Measurements from ENCODE around the gene KBTBD2. TPM values are rescaled to one million over a fixed set of nuclear protein-coding genes. Genes with fewer than 3 reads are reported as not detected.
"Not testable (repeated sequence)": the region's sequence is repeated elsewhere in the genome, so short reads cannot be mapped to it uniquely, and the experiment has no call there.

Gene KBTBD2
- polyA plus RNA-seq, 1 donor from 2014 or later: 21.0 TPM

DNA sequence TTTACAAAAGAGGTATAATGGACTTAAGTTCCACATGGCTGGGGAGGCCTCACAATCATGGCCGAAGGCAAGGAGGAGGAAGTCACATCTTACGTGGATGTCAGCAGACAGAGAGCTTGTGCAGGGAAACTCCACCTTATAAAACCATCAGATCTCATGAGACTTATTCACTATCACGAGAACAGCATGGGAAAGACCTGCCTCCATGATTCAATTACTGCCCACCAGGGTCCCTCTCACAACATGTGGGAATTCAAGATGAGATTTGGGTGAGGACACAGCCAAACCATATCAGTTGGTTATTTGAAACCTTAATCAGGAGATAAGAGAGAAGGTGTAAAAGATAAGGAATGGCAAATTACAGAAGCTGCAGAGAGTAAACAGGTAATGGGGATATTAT, 40.9 kb downstream of the KBTBD2 start:
- not testable (repeated sequence) for H3K27ac Mint-ChIP-seq, H3K9me3 Mint-ChIP-seq, H3K36me3 Mint-ChIP-seq, H3K4me1 Mint-ChIP-seq, H3K4me3 Mint-ChIP-seq
- H3K27me3 Mint-ChIP-seq: peaks cover 23% of the 10 kb centered on the region

DNA sequence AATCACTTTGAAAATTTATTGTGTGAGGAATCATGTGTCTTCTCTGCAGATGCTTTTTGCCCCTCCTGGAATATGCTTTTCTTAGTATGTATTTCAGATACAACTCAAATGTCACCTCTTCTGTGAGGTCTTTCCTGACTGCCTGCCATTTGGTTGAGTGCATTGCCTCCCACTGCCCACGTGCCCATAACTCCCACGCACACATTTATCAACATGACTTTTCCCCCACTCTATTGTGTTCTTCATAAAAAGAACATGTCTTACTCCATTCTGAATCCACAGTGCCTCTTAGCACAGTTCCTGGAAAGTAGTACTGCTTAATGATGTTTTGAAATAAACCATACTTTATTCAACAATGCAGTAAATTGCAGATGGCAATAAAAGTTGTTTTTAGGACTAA, 42.9 kb downstream of the KBTBD2 start:
- not testable (repeated sequence) for H3K4me1 Mint-ChIP-seq, H3K9me3 Mint-ChIP-seq, H3K36me3 Mint-ChIP-seq, H3K4me3 Mint-ChIP-seq, H3K27ac Mint-ChIP-seq
- H3K27me3 Mint-ChIP-seq: peaks cover 14% of the 10 kb centered on the region

DNA sequence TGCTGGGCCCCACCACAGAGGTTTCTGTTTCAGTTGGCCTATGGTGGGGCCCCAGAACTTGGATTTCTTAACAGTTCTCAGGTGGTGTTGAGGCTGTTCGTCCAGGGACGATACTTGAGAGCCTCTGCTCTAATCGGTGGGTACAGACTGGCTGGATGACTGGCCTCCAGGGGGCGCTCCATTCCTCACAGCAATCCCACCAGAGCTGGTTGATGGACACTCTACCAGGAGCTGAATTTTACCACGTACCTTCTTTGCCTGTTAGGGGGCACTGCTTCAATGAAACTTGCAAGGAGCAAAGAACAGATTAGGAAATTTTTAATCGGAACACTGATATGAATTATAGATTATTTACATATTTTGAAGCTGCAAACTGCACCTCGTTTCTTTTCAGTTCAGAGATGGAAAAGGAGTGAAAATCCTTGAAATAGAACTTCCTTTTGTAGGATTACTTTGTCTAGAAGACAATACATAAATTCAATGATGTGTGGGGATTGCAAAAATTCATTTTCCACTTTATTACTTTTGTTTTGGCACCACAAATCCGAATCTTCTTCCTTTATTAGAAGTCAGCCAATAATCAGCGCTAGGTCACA, 44.8 kb downstream of the KBTBD2 start:
- Mint-ChIP-seq H3K4me1 (peaks cover 4 to 10% (median 9%) of the 10 kb centered on the region in 3 donors), H3K27ac (no peak overlapping the region), H3K9me3 (no peaks in the 10 kb centered on the region), H3K27me3 (peaks cover 8% of the 10 kb centered on the region), H3K36me3 (no peaks in the 10 kb centered on the region), H3K4me3 (no peak overlapping the region)

DNA sequence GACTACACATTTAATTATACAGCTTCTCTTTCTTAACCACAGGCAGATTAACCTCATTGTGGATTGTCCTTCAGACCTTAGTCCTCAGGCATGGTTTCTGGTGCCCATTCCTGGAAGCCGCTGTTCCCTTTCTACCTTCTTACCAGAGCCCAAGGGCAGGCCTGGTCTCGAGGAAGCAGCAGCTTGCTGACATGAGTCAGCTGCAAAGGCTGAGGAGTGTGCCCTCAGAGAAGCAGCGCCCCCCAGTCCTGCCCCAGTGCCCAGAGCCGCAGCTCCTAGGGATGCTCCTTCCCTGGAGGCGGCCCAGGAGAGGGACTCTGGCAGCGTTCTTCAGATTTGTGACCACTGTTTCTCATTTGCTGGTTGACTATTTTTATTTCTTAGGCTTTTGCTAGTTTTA, 46.8 kb downstream of the KBTBD2 start:
- H3K27ac Mint-ChIP-seq, H3K9me3 Mint-ChIP-seq, H3K27me3 Mint-ChIP-seq, H3K4me3 Mint-ChIP-seq, H3K36me3 Mint-ChIP-seq, H3K4me1 Mint-ChIP-seq: not testable (repeated sequence)

DNA sequence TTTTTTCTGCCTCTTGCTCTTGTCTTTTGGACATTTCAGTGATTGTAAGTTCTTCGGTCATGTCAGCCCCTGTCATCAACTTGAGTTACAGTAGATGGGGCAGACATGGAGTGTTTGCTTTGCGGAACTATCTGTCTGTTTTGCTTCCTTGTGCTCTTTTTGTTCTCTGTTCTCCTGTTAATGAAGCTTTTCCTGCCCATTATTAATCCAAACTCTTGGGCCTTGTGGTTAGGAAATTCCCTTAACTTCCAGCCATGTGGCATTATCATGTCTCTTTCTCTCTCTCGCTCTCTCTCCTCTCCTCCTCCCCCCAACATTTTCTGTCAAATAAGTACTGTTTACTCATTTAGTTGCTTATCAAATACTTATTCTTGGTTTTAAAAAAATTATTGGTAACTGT, 47.8 kb downstream of the KBTBD2 start:
- H3K27me3 Mint-ChIP-seq, H3K9me3 Mint-ChIP-seq, H3K36me3 Mint-ChIP-seq, H3K27ac Mint-ChIP-seq, H3K4me3 Mint-ChIP-seq, H3K4me1 Mint-ChIP-seq: not testable (repeated sequence)

DNA sequence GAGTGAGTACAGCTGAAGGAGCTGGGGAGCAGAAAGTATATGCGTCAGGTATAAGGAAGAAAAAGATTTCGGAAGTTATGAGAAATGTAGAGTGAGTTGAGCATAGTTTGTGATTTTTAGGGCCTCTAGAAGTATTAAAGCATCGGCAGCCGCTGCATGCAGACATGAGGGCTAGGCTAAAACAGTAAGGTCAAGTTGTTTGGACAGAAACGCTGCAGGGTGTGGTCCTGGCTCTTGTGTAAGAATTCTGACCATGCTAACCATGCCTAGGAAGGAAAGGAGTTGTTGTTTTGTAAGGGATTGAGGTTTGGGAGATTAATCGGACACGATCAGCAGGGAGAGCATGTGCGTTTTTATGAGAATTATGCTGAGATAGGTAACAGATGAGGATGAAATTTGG, 51.7 kb downstream of the KBTBD2 start:
- not testable (repeated sequence) for H3K36me3 Mint-ChIP-seq, H3K27me3 Mint-ChIP-seq, H3K27ac Mint-ChIP-seq, H3K4me1 Mint-ChIP-seq, H3K9me3 Mint-ChIP-seq, H3K4me3 Mint-ChIP-seq

DNA sequence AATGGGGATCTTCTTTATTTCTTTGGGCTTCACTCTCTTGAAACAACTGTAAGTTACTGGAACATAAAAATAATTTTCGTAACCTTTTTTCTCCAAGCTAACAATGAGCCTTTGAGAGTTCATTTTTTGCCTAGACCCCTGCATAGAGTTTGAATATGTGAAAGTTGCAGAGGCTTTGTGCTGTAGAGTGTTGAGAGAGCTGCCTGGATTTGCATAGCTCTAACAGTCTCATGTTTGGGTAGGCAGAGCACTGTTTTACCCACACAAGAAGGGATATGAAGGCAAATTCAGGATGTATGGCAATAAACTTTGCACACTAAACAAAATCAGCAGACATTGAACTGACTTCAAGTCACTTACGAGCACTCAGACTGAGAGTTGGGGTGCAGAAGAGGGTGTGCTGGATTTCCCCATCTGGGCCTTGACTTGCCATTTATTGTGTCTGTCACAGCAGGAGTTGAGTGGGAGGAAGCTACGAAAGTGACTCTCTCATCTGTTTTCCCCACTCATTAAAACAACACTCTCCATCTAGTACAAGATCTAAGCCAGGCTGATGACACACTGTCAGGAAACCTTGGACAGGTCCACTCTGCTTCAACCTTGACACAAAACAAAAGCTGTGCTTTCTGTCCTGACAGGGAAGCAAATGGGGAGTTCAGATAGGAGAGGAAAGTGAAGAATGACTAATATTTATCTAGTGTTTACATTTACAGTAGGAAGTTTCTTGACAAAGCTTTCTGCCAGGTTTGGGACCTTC, 62.4 kb downstream of the KBTBD2 start:
- H3K36me3 Mint-ChIP-seq, H3K4me1 Mint-ChIP-seq, H3K27me3 Mint-ChIP-seq, H3K4me3 Mint-ChIP-seq, H3K27ac Mint-ChIP-seq, H3K9me3 Mint-ChIP-seq: not testable (repeated sequence)

Other genes with a start within 250 kb of the KBTBD2 start
- gene FKBP9, start 65.7 kb upstream of the KBTBD2 start, polyA plus RNA-seq: 0.30 TPM
- 67.5 TPM for gene NT5C3A, start 171.0 kb upstream of the KBTBD2 start, polyA plus RNA-seq
- gene RP9, start 217.6 kb upstream of the KBTBD2 start, polyA plus RNA-seq: 49.6 TPM
- 7.8 TPM for gene BBS9, start 237.8 kb upstream of the KBTBD2 start, polyA plus RNA-seq

All from IgD-negative memory B cell (primary cell).